HG03460 (cell line): ENCODE data around the gene KIAA1191.
"Not testable (repeated sequence)": the region's sequence is repeated elsewhere in the genome, so short reads cannot be mapped to it uniquely, and the experiment has no call there.

Experiments
- ATAC-seq: cut with Tn5 transposase; IDR thresholded peaks from one replicate; pipeline ENCODE4 v1.9.1; 2021; ENCODE audit not compliant: unreplicated experiment

Gene KIAA1191, protein sequence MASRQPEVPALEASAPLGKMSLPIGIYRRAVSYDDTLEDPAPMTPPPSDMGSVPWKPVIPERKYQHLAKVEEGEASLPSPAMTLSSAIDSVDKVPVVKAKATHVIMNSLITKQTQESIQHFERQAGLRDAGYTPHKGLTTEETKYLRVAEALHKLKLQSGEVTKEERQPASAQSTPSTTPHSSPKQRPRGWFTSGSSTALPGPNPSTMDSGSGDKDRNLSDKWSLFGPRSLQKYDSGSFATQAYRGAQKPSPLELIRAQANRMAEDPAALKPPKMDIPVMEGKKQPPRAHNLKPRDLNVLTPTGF

DNA sequence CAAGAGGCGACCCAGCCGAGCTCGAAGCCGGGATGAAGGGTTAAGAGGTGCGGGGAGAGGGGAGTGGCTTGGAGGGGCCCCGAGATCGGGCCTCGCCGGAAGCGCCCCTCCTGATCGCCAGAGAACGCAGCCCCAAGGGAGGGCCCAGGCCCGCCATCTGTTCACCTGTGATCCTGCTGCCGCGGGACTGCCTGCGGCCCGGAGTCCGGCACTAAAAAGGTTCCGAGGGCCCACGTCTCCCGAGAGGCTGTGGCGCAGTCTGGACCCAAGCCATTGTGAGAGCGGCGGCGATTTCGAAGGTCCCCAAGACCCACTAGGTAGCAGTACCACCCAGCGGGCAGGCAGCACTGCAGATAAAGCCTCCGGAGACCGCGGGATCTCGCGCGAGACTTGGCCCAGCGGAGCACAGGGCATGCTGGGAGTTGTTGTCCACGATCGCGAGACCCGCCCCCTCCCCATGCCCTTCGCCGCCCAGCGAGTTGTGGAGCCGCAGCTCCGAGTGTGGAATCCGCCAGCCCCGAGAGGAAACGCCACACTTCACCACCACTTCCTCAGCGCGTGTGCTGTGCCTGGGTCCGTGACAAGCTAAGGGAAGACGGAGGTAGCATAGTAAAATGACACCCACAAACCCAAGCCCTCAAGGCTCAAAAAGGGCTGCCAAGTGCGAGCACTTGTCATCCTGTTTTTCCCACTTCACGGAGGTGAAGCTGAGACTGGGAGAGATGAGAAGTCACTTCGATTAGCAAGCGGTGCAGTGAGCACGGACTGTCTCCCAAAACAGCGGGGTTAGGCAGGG lies at the start of gene KIAA1191:
KIAA1191 (minus strand) TSS at position 328 of the 796 bp plus-strand sequence. CDS start 2,256 bp downstream, outside the sequence.
- peak; percentile 87 for ATAC-seq

DNA sequence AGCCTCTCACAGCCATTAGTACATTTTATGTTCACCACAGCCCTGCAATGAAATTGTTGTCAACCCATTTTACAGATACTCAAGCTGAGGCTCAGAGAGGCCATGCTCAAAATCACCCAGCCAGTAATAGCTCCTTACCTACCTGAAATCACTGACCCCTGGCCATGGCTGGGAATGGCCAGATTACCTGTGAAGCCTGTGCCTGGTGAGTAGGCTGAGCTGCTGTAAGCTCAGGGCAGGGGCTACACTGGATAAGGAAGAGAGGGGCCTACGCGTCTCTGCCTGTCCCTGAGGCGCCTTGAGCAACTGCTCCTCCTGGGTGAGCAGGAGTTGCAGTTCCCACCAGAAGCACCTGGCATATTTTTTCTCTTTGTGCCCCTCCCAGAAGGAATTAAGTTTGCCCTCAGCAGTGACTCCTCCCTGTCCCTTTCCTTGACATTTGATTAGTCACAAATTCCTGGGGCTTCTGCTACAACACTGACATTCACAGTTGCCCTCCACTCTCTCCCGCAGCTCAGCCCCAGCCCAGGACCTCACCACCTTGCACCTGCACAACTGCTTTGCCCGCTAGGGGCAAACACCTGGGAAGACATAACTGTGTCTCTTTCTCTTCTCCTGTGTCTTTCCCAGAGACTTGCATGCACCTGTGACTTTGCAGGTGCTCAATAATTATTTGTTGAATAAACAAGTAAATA lies 49.1 kb upstream of the KIAA1191 start:
- ATAC-seq, result no peak

DNA sequence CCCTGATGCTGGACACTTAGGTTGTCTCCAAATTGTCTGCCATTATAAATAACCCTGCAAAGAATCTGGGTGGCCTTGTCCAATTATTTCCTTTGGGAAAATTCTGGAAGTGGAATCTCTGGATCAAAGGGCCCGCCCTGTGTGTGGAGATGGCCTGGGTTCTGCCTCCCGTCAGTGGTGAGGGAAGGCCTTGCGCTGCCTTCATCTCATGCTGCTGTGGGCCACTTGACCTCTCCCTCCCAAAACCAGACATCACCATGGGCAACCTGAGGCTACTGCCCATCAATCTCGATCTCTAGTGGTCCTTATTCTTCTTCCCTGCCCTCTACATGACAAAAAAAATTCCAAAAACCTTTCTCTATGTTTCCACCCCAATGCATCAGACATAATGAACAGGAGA lies 48.2 kb upstream of the KIAA1191 start:
- no peak for ATAC-seq

DNA sequence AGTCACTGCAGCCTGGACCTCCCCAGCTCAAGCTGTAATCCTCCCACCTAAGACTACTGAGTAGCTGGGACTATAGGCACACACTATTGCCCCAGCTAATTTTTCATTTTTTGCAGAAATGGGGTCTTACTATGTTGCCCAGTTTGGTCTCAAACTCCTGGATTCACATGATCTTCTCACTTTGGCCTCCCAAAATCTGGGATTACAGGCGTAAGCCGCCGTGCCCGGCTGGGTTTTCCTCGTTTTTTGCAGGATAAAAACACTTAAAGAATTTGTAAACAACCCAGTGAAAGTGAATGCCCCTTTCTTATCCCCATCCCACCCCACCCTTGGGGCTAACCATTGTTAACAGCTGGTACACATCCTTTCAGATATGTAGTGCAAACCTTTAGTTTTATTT lies 47.0 kb upstream of the KIAA1191 start:
- no peak for ATAC-seq

DNA sequence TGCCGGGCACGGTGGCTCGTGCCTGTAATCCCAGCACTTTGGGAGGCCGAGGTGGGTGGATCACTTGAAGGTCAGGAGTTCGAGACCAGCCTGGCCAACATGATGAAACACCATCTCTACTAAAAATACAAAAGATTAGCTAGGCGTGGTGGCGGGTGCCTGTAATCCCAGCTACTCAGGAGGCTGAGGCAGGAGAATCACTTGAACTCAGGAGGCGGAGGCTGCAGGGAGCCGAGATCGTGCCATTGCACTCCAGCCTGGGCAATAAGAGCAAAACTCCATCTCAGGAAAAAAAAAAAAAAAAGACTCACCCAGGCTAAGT lies 46.6 kb upstream of the KIAA1191 start:
- ATAC-seq, result not testable (repeated sequence)

DNA sequence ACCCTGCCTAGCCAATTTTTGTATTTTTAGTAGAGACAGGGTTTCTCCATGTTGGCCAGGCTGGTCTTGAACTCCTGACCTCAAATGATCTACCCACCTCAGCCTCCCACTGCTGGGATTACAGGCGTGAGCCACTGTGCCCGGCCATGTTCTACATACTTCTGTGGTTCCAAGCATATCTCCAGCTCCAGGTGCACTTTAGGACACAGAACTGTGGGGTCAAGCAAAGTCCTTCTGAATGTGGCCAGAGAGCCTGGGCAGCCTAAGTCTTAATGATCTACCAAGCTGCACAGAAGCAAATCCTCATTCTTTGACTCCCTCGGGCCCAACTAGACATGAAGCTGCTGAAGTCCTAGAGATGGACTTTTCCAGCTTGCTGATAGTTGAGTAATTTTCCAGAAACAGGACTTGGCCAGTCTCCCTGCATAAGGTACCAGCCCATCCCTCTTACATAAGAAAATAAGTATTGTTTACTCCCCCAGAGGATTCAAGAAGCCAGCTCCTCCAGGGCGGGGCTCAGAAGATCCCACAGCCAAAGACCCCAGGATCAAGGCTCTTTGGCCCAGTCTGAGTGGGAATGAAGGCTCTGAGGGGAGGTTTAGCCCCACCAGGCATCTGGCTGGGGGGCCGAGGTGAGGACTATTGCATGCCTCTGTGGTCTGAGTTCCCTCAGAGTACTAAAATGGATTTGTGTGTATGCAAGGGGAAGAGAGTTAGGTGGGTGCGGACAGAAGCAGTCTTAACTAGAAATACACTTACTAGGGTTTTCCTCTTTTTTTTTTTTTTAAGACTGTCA lies 46.1 kb upstream of the KIAA1191 start:
- no peak for ATAC-seq

DNA sequence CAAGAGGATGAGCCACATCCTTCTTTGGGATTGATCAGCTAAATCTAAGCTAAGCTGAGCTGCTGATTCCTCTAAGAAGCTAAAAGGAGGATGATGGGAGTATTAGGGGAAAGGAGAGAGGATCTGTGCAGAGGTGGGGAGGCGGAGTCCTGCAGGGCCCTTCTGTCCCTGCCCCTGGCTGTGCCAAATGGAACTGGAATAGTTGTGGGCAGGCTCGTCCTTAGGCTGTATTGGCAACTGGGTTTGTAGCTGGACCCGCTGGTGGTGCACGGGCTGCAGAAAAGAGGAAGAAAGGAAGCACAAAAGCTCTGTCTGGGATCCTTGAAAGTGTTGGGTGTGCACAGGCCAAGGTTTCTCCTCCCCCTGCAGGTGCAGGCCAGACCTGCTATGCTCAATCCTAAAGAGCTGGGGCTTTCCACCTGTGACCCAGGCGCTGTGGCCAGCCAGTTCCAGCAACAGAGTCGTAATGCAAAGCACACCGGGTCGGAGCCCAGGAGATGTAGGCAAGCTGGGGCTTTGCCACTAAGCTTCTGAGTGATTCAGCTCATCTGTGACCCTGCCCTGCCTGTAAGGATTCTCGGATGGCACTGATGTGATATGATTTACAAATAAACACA lies 45.0 kb upstream of the KIAA1191 start:
- ATAC-seq, result no peak

DNA sequence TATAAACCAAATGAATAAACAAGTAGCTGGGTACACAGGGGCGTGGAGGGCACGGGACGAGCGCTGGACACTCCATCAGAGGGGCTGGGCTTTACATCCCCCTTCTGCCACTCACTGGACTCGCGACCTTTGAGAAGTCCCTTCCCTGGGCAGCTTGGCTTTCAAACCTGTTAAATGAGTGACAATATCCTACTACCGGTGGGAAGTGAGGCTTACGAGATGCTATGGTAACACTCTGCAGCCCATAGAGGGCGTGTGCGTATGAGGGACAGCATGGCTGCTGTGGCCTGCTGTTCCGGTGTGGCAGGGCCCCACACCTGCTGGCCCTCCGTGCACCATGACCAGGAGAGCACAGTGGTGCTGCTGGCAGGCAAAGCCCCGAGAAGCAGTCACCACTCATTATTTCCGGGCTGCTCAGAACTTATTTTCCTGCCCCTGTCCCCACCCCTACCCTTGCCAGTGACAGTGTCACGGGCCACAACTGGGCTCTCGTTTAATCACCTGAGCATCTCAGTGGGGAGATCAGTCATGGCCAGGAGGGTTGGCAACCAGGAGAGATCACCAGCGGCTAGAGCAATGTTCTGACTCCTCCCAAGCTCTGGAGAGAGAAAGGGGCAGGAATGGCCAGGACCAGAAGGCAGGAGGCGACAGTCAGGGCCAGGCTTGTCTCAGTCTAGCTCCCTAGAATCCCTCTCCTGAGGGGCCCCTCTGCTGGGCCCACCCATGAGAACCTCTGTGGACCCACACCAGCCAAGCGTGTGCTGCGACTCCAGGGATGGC lies 44.3 kb upstream of the KIAA1191 start:
- no peak for ATAC-seq

DNA sequence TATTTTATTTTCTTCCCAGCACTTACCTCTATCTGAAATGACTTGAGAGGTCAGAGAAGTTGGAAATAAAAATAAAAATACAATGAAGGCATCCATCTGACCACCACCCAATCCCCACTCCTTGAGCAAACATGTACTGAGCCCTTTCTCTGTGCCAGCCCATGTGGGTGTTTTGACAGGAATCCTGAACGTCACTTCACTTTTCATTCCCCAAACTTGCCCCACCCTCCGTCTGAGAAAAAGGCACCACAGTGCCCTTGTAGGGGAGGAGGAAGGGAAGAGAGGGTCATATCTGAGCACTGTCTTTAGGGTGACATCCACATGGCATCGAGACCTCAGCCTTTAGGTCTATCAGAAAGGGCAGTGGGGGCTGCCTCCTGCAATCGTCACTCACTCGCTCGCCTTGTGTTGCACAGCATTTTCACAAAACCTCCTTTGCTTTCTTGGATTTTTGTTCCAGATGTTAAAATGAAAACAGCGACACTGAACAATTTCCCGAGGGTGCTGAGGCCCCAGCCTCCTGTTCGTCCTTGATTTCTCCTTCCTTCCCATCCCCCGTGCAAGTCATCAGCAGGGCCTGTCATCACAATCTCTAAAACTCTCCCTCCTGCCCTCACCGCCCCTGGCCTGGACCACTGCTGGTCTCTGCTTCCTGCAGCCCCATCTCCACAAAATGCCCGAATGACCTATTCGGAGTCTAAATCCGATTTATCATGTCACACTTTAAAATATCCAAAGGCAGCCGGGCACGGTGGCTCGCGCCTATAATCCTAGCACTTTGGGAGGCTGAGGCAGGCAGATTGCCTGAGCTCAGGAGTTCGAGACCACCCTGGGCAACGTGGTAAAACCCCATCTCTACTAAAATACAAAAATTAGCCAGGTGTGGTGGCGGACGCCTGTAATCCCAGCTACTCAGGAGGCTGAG lies 40.0 kb upstream of the KIAA1191 start:
- no peak for ATAC-seq

DNA sequence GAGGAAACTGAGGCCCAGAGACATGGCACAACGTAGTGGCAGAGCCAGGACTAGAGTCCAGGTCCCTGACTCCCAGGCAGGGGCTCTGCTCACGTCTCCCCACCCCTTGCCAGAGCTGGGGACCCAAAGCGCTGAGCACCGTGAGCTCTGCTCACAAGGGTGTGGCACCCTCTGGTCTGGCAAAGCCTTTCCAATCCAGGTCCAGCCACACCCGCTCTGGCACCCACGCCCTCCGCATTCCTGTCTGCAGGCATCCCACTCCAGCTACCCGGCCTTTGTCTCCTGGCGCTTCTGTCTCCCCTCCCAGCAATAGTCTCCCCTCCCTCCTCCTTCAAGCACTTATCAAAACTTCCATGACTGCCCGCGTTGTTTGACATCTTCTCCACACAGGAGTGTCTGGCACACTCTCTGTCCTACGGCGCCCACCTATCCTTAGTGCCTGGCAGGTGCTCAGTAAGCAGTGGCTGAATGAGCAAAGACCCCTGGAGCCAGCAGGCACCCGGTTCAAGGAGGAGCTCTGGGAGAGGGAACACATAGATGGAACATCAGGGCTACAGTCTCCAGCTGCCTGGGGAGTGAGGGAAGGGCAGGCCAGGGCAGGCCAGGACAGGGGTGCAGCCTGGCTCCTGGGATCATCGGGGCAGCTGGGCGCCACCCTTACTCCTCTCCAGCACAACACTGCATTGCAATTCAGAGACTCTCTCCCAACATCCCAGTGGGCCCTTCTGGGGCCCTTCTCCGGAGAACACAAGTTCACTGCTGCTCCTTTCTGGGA lies 39.0 kb upstream of the KIAA1191 start:
- no peak for ATAC-seq

DNA sequence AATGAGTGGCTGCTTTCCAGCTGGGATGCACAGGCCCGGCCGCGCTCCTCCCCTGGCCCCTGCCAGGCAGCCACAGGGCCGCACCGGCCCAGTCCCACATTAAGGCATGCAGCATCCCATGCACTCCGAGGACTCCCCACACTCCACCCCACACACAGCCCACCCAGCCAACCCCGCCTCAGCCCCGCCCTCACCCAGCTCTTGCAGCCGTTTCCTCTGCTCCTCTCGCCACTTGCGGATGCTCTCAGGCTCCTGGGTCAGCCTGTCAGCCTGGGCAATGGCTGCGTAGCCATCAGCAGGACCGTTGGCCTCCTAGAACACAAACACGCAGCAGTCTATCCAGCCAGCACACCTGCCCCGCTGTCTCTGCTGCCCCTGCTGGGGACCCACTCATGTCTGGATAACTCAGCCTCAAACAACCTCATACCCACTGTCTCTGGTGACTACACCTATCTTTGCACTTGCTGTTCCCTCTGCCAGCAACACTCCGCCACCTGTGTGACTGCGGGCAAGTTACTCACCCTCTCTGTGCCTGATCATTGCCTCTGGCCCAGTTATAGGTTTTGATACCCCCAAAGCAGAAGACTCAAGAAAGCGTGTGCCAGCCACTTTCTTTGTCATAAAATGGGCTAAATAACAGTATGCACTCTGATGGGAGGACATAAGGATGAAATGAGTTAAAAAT lies 36.3 kb upstream of the KIAA1191 start:
- no peak for ATAC-seq

DNA sequence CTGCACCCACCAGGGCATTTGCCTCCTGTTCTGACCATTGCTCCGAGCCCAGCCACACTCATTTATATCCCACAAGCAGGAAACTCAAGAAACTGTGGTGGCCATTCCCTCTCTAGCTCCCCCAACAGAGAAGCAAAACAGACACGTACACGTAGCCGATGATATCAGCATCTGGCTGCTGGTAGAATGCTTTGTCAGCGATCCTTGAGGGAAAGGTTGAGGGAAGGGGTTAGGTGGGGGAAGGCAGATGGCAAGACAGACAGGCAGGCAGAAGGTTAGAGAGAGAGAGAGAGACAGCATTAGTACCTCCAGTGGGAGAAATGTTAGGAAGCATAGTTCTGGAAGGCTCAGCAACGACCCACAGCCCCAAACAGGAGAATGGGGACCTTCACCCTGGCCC lies 34.8 kb upstream of the KIAA1191 start:
- no peak for ATAC-seq

DNA sequence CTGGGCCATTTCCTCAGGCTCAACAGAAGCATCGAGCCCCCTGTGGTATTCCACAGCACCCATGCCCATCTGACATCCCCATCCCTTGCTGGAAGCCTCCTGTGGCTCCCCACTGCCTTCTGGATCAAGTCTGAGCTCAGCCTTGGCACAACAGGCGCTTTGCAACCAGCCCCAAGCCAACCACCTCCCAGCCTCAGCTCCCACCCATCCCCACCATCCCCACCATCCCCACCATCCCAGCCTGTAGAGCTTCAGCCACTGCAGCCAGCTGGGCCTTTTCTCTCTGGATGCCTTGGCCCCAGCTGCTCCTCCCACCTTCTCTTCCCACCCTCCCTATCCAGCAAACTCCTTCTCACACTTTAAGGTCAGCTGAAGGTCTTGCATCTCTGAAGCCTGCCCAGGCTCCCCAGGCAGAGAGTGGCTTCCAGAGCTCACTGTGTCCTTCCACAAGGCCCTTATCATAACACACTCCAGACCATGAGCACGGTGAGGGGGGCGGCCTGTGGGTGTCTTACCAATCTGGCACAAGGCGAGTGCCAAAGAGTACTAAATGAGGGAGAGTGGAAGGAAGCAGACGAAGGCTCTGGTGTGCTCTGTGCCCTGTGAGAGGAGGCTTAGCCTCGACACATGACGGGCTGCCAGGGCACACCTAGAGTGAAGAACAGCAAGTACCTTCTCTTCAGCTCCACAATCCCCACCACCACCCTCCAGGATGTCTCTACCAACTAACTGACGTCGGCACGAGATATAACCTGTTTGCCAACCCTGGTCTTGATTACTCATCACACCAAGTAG lies 33.5 kb upstream of the KIAA1191 start:
- no peak for ATAC-seq

DNA sequence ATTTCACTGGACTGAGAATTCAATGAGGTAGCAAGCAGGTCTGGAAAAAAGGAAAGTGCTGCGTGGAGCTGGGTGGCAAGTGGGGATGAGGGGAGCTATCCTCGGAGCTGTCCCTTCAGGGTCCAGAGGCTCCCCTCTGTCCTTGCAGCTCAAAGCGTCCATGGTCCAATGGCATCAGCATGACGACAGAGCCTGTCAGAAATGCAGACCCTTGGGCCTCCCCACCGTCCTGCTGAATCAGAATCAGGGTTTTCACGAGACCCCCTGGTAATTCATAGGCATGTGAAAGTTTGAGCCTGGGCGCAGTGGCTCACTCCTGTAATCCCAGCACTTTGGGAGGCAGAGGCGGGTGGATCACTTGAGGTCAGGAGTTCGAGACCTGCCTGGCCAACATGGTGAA lies 32.5 kb upstream of the KIAA1191 start:
- no peak for ATAC-seq

DNA sequence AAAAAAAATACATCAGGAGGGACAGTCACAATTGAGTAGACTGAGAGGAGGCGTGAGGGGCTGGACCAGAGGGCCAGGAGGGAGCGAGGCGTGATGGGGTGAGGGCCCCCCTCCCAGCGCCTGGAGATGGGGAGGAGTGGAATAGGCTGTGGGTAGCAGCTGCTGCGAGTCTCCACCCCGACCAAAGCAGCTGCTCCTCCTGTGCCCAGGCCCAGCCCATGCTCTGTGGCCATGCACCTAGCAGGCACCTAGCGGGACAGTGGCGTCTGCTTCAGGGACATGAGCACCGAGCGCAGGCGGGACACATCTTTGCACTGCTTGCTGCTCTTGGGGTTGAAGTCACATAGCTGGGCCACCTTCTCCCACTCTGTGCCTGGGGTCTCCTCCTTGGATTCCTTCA lies 31.0 kb upstream of the KIAA1191 start:
- no peak for ATAC-seq

DNA sequence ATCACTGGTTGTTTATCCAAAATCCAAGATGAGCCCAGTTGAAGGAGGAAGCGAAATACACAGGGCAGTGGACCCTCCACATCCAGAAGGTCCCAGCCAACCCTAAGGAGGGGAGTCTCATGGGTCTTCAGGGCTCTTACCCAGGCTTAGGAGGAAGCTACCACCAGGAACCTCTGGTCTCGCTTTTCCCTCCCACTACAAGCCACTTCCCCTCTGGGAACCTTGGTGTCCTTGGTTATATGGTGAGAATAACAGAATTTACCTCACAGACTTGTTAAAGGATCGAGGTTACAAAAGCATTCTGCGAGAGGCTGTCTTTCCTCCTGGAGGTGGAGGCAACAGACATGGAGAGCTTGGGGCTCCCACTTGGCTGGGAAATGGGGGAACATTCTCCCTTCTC lies 30.4 kb upstream of the KIAA1191 start:
- no peak for ATAC-seq

DNA sequence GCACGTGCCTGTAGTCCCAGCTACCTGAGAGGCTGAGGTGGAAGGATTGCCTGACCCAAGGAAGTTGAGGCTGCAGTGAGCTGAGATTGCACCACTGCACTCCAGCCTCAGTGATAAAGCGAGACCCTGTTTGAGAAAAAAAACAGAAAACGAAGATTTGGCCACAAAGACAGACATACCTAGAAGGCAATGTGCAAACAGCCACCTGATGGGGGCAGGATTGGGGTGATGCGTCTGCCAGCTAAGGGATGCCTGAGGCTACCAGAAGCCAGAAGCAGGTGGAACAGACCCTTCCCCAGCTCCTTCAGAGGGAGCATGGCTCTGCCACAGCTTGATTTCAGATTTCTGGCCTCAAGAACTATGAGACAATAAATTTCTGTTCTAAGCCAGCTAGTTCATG lies 29.9 kb upstream of the KIAA1191 start:
- ATAC-seq, result no peak
